Measurements from ENCODE around the gene EYA4.

The EYA4 gene, protein sequence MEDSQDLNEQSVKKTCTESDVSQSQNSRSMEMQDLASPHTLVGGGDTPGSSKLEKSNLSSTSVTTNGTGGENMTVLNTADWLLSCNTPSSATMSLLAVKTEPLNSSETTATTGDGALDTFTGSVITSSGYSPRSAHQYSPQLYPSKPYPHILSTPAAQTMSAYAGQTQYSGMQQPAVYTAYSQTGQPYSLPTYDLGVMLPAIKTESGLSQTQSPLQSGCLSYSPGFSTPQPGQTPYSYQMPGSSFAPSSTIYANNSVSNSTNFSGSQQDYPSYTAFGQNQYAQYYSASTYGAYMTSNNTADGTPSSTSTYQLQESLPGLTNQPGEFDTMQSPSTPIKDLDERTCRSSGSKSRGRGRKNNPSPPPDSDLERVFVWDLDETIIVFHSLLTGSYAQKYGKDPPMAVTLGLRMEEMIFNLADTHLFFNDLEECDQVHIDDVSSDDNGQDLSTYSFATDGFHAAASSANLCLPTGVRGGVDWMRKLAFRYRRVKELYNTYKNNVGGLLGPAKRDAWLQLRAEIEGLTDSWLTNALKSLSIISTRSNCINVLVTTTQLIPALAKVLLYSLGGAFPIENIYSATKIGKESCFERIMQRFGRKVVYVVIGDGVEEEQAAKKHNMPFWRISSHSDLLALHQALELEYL

DNA sequence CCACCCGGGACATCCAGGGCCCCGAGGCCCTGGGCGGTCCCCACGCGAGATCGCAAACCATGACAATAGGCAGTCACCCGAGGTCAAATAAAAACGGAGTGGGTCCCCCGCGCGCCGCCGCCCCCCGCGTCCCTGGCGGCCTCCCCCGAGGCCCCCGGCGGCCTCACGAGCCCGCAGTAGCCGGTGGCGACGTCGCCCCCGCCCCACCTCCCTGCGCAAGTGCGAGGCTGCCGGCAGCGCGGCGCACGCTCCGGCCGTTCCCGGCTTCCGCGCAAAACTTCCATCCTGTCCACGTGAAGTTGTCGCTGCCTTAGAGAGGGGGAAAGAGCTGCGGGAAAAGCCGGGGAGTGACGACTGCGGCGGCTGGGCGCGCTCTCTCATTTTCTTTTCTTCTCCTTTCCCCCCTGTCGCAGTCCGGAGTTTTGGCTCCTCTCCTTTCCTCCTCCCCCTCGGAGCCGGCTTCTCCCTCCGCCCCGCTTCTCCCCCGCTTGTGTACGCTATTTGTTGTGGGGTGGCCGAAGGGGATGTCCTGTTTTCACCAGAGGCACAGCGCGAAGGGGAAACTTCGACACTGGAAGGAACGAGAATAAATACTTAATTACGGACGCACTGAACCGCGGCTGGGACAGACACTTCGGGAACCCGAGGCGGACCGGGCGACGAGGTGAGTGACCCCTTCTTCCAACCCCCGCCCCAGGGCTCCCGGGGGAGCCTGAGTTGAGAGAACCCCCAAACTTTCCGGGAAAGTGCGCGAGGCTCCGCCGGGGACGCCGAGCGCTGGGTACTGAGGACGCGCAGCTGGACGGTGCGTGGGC lies at the start of gene EYA4:
TSS of gene EYA4 (plus strand) at position 272 of the 815 bp plus-strand sequence. CDS start 33,424 bp downstream, outside the sequence.
- Histone ChIP-seq H3K27ac (ENCODE audit: low read length) (no peak within 1 kb of the TSS), H3K36me3 (ENCODE audit: control insufficient read depth in 1 of 2, insufficient read depth in 2 of 2, low read length in 2 of 2) (no peaks in the 10 kb centered on the region), H3K27me3 (ENCODE audit: low read depth, low read length) (peaks cover 21% of the 10 kb centered on the region), H3K9me3 (ENCODE audit: control insufficient read depth in 1 of 2, low read length in 2 of 2) (no peaks in the 10 kb centered on the region), H3K4me1 (ENCODE audit: control insufficient read depth in 1 of 2, insufficient read depth in 2 of 2, low read length in 2 of 2) (peaks cover 0 to 23% of the 10 kb centered on the region in 2 donors), H3K4me3 (ENCODE audit: low read depth in 1 of 2, low read length in 2 of 2) (peak within 1 kb of the TSS; percentile 45 to 77)

DNA sequence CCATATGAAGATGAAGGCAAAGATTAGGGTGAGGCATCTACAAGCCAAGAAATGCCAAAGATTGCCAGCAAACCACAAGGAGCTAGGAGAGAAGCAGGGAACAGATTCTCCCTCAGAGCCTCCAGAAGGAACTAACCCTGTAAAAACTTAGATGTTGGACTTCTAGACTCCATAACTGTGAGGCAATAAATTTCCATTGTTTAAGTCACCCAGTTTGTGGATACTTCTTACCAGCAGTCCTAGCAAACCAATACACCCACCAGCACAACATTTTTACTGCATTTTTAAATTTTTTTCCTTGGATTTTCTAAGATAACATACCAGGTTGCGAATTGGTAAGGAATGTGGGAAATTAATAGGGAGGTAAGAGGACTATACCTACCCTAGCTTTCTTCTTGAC lies 47.8 kb upstream of the EYA4 start:
- Histone ChIP-seq H3K27ac (ENCODE audit: low read length) (no peak overlapping the region), H3K4me1 (ENCODE audit: control insufficient read depth in 1 of 2, insufficient read depth in 2 of 2, low read length in 2 of 2) (no peaks in the 10 kb centered on the region), H3K36me3 (ENCODE audit: control insufficient read depth in 1 of 2, insufficient read depth in 2 of 2, low read length in 2 of 2) (no peaks in the 10 kb centered on the region), H3K27me3 (ENCODE audit: low read depth, low read length) (no peaks in the 10 kb centered on the region), H3K9me3 (ENCODE audit: control insufficient read depth in 1 of 2, low read length in 2 of 2) (no peaks in the 10 kb centered on the region), H3K4me3 (ENCODE audit: low read depth in 1 of 2, low read length in 2 of 2) (no peak overlapping the region)

DNA sequence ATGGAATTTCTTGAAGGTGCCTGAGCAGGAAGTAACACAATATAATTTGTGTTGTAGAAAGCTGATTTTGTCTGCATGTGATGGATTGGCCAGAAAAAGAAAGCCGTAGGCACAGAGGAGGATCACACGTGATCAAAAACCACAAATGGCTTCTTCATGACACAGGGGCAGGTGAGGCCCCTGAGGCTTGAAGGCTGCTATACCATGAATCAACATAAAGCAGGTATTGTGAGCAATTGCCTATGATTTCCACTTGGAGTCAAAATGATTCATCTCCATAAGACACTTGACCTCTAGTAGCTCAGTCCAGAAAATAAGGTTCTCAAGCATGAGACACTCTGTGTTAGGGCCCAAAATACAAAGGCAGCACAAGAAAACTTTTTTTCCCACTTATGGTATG lies 42.4 kb upstream of the EYA4 start:
- Histone ChIP-seq H3K27me3 (ENCODE audit: low read depth, low read length) (no peaks in the 10 kb centered on the region), H3K4me3 (ENCODE audit: low read depth in 1 of 2, low read length in 2 of 2) (no peak overlapping the region), H3K36me3 (ENCODE audit: control insufficient read depth in 1 of 2, insufficient read depth in 2 of 2, low read length in 2 of 2) (no peaks in the 10 kb centered on the region), H3K4me1 (ENCODE audit: control insufficient read depth in 1 of 2, insufficient read depth in 2 of 2, low read length in 2 of 2) (no peaks in the 10 kb centered on the region), H3K27ac (ENCODE audit: low read length) (no peak overlapping the region), H3K9me3 (ENCODE audit: control insufficient read depth in 1 of 2, low read length in 2 of 2) (no peaks in the 10 kb centered on the region)

DNA sequence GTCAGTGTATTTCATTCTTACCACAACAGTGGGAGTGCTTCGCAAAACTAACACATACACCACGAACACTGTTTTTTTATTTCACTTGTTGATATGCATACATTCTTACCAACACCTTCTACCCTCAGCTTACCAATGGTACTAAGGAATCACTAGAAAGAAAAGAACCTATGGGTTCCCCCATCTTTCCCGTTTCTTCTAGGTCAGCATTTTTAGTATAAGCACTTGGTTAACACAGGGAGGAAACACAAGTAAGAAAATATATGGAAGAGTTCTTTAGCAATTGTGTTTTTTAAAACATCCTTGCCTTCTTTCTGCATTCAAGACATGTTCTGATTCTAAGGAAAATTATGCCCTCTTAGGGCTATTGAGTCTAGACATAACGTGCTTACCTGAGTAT lies 39.9 kb upstream of the EYA4 start:
- Histone ChIP-seq H3K27me3 (ENCODE audit: low read depth, low read length) (no peaks in the 10 kb centered on the region), H3K27ac (ENCODE audit: low read length) (no peak overlapping the region), H3K36me3 (ENCODE audit: control insufficient read depth in 1 of 2, insufficient read depth in 2 of 2, low read length in 2 of 2) (no peaks in the 10 kb centered on the region), H3K4me3 (ENCODE audit: low read depth in 1 of 2, low read length in 2 of 2) (no peak overlapping the region), H3K9me3 (ENCODE audit: control insufficient read depth in 1 of 2, low read length in 2 of 2) (no peaks in the 10 kb centered on the region), H3K4me1 (ENCODE audit: control insufficient read depth in 1 of 2, insufficient read depth in 2 of 2, low read length in 2 of 2) (no peaks in the 10 kb centered on the region)

DNA sequence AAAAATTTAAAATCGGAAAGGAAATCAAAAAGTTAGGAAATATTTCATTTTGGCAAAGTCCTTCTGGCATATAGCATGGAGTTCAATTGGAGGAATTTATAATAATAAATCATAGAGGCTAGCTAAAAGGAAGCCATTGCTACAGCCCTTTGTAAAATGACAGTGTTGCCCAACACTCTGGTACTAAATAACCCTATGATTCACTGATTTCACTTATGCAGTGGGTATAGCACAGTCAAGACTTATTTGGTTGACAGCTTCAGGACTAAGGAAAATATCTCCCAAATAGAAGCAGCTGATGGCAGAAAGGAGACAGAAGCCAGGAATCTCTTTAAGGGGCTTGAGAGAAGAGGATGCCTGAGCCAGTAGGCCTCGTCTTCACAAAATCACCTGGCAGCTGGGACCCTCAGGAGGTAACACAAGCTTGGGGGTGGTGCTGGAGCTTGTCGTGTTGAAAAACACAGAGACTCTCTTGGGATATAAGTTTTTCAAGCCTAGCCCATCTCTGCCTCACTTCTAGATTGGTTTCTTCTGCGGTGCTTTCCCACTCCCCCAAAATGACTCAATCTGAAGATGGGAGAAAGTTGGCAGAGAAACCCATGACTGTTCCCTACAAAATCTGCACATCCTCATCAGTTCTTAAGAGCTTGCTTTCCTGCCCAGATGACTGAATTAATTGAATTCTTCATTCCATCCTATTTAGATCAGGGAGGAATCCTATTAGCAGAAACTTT lies 38.4 kb upstream of the EYA4 start:
- Histone ChIP-seq H3K27me3 (ENCODE audit: low read depth, low read length) (no peaks in the 10 kb centered on the region), H3K27ac (ENCODE audit: low read length) (no peak overlapping the region), H3K4me1 (ENCODE audit: control insufficient read depth in 1 of 2, insufficient read depth in 2 of 2, low read length in 2 of 2) (no peaks in the 10 kb centered on the region), H3K36me3 (ENCODE audit: control insufficient read depth in 1 of 2, insufficient read depth in 2 of 2, low read length in 2 of 2) (no peaks in the 10 kb centered on the region), H3K9me3 (ENCODE audit: control insufficient read depth in 1 of 2, low read length in 2 of 2) (no peaks in the 10 kb centered on the region), H3K4me3 (ENCODE audit: low read depth in 1 of 2, low read length in 2 of 2) (no peak overlapping the region)

DNA sequence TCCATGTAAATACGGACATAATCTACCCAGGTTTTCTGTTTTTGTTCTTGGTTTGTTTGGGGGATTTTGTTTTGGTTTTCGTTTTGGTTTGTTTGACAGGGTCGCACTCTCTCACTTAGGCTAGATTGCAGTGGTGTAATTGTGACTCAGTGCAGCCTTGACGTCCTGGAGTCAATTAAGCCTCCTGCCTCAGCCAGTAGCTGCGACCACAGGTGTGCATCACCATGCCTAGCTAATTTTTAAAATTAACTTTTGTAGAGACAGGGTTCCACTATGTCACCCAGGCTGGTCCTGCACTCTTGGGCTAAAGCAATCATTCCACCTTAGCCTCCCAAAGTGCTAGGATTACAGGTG lies 37.8 kb upstream of the EYA4 start:
- no peaks in the 10 kb centered on the region for H3K27me3 ChIP-seq (ENCODE audit: low read depth, low read length)

DNA sequence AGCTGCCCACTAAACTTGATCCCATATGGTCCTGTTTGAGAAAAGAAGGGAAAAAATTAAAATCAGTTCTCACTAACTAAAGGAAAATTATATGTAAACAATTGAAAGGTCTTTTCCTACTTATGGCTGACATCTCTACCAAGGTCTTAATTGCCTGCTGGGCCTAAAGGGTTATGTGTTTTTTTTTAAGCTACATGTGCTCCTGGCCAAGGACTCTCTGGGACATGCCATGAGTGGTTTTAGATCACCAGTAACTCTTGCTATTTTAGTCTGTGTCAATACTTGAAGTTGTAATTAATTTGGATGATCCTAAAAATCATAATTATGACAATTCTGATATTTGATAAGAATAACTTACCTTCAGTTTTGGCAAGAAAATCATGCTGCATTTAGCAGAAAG lies 35.9 kb upstream of the EYA4 start:
- Histone ChIP-seq H3K4me3 (ENCODE audit: low read depth in 1 of 2, low read length in 2 of 2) (no peak overlapping the region), H3K36me3 (ENCODE audit: control insufficient read depth in 1 of 2, insufficient read depth in 2 of 2, low read length in 2 of 2) (no peaks in the 10 kb centered on the region), H3K27ac (ENCODE audit: low read length) (no peak overlapping the region), H3K27me3 (ENCODE audit: low read depth, low read length) (no peaks in the 10 kb centered on the region), H3K4me1 (ENCODE audit: control insufficient read depth in 1 of 2, insufficient read depth in 2 of 2, low read length in 2 of 2) (no peaks in the 10 kb centered on the region), H3K9me3 (ENCODE audit: control insufficient read depth in 1 of 2, low read length in 2 of 2) (peaks cover 0 to 2% of the 10 kb centered on the region in 2 donors)

More for the DNA sequence above, 37.8 kb upstream of the EYA4 start:
- H3K4me3 ChIP-seq (ENCODE audit: low read depth in 1 of 2, low read length in 2 of 2) = no peak overlapping the region
- no peaks in the 10 kb centered on the region for H3K36me3 ChIP-seq (ENCODE audit: control insufficient read depth in 1 of 2, insufficient read depth in 2 of 2, low read length in 2 of 2)
- no peaks in the 10 kb centered on the region for H3K9me3 ChIP-seq (ENCODE audit: control insufficient read depth in 1 of 2, low read length in 2 of 2)
- no peaks in the 10 kb centered on the region for H3K4me1 ChIP-seq (ENCODE audit: control insufficient read depth in 1 of 2, insufficient read depth in 2 of 2, low read length in 2 of 2)
- no peak overlapping the region for H3K27ac ChIP-seq (ENCODE audit: low read length)

DNA sequence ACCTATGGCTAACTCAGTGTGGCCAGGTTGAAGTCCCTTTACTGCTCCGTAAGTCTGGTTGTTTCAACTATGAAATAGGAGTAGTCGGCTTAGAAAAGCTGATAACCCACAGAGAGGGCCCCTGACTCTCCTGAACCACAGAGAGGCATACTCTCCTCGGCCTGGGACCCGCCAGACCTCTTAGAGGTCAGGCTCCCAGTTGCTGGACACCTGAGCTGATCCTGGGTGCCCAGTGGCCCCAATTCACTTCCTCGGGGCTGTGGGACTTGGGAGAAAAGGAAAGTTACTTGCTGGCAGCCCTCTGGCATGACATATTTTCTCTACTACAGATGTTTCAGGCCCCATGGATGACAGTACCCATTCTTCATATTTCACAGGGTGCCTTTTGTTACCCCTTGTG lies 34.2 kb upstream of the EYA4 start:
- Histone ChIP-seq H3K27me3 (ENCODE audit: low read depth, low read length) (no peaks in the 10 kb centered on the region), H3K4me3 (ENCODE audit: low read depth in 1 of 2, low read length in 2 of 2) (no peak overlapping the region), H3K27ac (ENCODE audit: low read length) (no peak overlapping the region), H3K9me3 (ENCODE audit: control insufficient read depth in 1 of 2, low read length in 2 of 2) (peaks cover 0 to 2% of the 10 kb centered on the region in 2 donors), H3K4me1 (ENCODE audit: control insufficient read depth in 1 of 2, insufficient read depth in 2 of 2, low read length in 2 of 2) (no peaks in the 10 kb centered on the region), H3K36me3 (ENCODE audit: control insufficient read depth in 1 of 2, insufficient read depth in 2 of 2, low read length in 2 of 2) (no peaks in the 10 kb centered on the region)

DNA sequence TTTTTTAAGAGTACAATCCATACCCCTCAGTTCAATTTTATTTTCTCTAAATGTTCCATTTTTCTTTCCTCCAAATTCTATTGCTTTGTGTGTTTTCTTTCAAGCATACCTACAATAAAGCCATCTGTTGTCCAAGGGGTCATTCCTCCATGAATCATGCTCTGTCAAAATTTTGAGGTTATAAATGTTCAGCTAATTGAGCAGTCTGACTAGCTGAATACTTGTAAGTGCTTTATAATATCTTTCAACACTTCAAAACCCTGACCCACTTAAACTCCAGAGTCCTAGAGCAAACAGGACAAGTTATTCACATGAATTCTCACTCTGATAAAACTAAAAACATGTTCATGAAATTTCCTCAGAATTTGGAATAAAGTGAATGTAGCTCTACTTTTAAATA lies 33.4 kb upstream of the EYA4 start:
- no peaks in the 10 kb centered on the region for H3K36me3 ChIP-seq (ENCODE audit: control insufficient read depth in 1 of 2, insufficient read depth in 2 of 2, low read length in 2 of 2)
- H3K4me1 ChIP-seq (ENCODE audit: control insufficient read depth in 1 of 2, insufficient read depth in 2 of 2, low read length in 2 of 2) = no peaks in the 10 kb centered on the region
- no peak overlapping the region for H3K4me3 ChIP-seq (ENCODE audit: low read depth in 1 of 2, low read length in 2 of 2)
- H3K27me3 ChIP-seq (ENCODE audit: low read depth, low read length) = no peaks in the 10 kb centered on the region
- no peak overlapping the region for H3K27ac ChIP-seq (ENCODE audit: low read length)
- H3K9me3 ChIP-seq (ENCODE audit: control insufficient read depth in 1 of 2, low read length in 2 of 2) = peaks cover 0 to 2% of the 10 kb centered on the region in 2 donors

DNA sequence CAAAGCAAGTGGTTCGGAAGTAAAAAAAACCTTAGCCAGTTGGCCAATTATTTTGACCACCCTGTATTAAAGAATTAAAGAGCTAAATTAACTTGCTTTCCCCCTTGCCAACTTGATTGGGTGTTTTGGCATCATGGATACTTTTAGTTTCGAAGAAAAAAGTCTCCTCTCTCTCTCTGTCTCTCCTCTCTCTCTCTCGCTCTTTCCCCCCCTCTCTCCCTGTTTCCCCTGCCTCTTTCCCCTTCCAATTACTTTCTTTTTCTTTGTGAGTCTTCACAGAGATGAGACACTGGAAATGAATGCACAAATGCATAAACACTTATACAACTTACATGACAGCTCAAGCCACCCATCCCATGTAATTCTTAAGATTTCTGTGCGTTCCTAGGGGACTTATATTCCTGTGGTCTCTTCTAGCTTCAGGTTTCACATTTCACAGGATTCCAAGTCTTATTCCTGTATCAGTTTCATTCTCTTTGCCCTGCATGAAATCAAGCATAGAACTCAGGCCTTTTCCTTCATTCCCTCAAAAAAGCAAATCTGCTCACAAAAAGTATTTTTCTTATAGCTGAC lies 32.9 kb upstream of the EYA4 start:
- no peaks in the 10 kb centered on the region for H3K4me1 ChIP-seq (ENCODE audit: control insufficient read depth in 1 of 2, insufficient read depth in 2 of 2, low read length in 2 of 2)
- H3K4me3 ChIP-seq (ENCODE audit: low read depth in 1 of 2, low read length in 2 of 2) = no peak overlapping the region
- H3K27ac ChIP-seq (ENCODE audit: low read length) = no peak overlapping the region
- H3K27me3 ChIP-seq (ENCODE audit: low read depth, low read length) = no peaks in the 10 kb centered on the region
- H3K9me3 ChIP-seq (ENCODE audit: control insufficient read depth in 1 of 2, low read length in 2 of 2) = peaks cover 0 to 2% of the 10 kb centered on the region in 2 donors
- no peaks in the 10 kb centered on the region for H3K36me3 ChIP-seq (ENCODE audit: control insufficient read depth in 1 of 2, insufficient read depth in 2 of 2, low read length in 2 of 2)
